Esophagus squamous epithelium (tissue), 5 donors: Measurements from ENCODE around the gene SPPL2C. TPM values are rescaled to one million over a fixed set of nuclear protein-coding genes. Genes with fewer than 3 reads are reported as not detected.

Experiments
- DNase-seq: peaks from one replicate; lab custom pipeline; 2025; lab: John Stamatoyannopoulos, UW
- H3K27ac ChIP-seq, 4 donors: fragments of 200-600 bp; sonication (generic); one replicate each; pipeline ENCODE4 v1.5.1; 2016 to 2019; ENCODE audit warnings: mild to moderate bottlenecking in 1 of 4
- H3K27me3 ChIP-seq, 4 donors: fragments of 200-600 bp; sonication (generic); 1 replicate in 3 of 4; 2 replicates in 1 of 4; pipeline versions ENCODE4 v1.5.1 to v1.6.0; 2017 to 2021; ENCODE audit warnings: antibody characterized with exemption in 1 of 4
- H3K36me3 ChIP-seq, 3 donors: fragments of 200-600 bp; sonication (generic); one replicate each; pipeline ENCODE4 v1.5.1; 2016 to 2019
- H3K4me1 ChIP-seq, 3 donors: fragments of 200-600 bp; sonication (generic); one replicate each; pipeline ENCODE4 v1.5.1; 2017 to 2019
- H3K4me3 ChIP-seq, 4 donors: fragments of 200-600 bp; sonication (generic); 1 replicate in 3 of 4; 2 replicates in 1 of 4; pipeline ENCODE4 v1.5.1; 2016 to 2019; ENCODE audit warnings: mild to moderate bottlenecking in 2 of 4, moderate library complexity in 1 of 4
- H3K9me3 ChIP-seq, 3 donors: fragments of 200-600 bp; sonication (generic); one replicate each; pipeline ENCODE4 v1.5.1; 2016 to 2019
- POLR2A ChIP-seq, 4 donors: fragments of 450-650 bp; IDR thresholded peaks; one replicate each; pipeline ENCODE4 v1.6.1; 2017; ENCODE audit warnings: antibody characterized with exemption in 4 of 4, mild to moderate bottlenecking in 4 of 4, moderate library complexity in 3 of 4
- WGBS, 2 donors: methylation state at CpG; one replicate each; pipeline ENCODE4 v1.1.5; 2018; 5-methylcytosine and 5-hydroxymethylcytosine counted together
- intact Hi-C: fragments of 100-400 bp; cut with DNase I; formaldehyde crosslinking; loops from one replicate; pipeline ENCODE4 v1.15.0; 2022
- total RNA-seq, 4 donors: library from RNA; depleted of rRNA; stranded (reverse); fragments of >200 nt; gene quantifications; one replicate each; pipeline ENCODE4 v1.1.0, GENCODE V29; 2016
- TF ChIP-seq, protein P1 (sequence below), 6 experiments: fragments of 450-650 bp in 4 of 6; fragments of 200-600 bp in 2 of 6; sonication (generic) in 2 of 6; IDR thresholded peaks; one replicate each; pipeline ENCODE4 v1.5.1; 2016 to 2019; ENCODE audit warnings: antibody characterized with exemption in 6 of 6, mild to moderate bottlenecking in 4 of 6, moderate library complexity in 4 of 6
- donor health status: DM: yes; HTN: yes; CAD: no.

Gene SPPL2C
- total RNA-seq, 4 donors from 2014 or later = not detected

DNA sequence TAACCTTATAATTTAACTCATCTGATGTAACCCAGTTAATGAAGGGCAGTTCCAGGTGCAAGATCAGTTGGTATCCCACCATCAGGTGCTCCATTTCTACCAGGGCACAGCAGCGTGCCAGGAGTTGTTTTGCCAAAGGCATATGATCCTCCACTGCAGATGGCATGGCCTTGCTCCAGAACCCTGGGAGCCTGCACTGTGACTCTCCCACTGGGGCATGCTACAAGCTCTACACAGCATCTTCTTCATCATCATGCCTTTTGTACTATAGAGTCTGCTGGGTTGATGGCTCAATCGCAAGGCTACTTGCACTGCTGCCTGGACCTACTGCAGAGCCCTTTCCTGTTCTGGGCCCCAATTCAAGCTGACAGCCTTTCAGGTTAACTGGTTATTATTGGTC lies 38.4 kb downstream of the SPPL2C start:
- no peak overlapping the region for H3K27ac ChIP-seq
- peaks cover 0 to 17% (median 0%) of the 10 kb centered on the region in 4 donors for H3K27me3 ChIP-seq
- H3K9me3 ChIP-seq = no peaks in the 10 kb centered on the region
- no peak for DNase-seq
- H3K36me3 ChIP-seq = no peaks in the 10 kb centered on the region
- 100% methylated on average over 1 of the region's 2 CpGs; no CpG with 5 or more reads in 1 of the 2 donors for WGBS, 2 donors
- H3K4me1 ChIP-seq = no peaks in the 10 kb centered on the region
- intact Hi-C loops = loop anchor here (10.0 kb wide), 1 partner anchor 72 kb away; no protein-coding TSS in a partner anchor
- no peak for TF ChIP-seq POLR2A (IDR thresholded peaks at IDR 0.05)
- TF ChIP-seq, protein P1, sequence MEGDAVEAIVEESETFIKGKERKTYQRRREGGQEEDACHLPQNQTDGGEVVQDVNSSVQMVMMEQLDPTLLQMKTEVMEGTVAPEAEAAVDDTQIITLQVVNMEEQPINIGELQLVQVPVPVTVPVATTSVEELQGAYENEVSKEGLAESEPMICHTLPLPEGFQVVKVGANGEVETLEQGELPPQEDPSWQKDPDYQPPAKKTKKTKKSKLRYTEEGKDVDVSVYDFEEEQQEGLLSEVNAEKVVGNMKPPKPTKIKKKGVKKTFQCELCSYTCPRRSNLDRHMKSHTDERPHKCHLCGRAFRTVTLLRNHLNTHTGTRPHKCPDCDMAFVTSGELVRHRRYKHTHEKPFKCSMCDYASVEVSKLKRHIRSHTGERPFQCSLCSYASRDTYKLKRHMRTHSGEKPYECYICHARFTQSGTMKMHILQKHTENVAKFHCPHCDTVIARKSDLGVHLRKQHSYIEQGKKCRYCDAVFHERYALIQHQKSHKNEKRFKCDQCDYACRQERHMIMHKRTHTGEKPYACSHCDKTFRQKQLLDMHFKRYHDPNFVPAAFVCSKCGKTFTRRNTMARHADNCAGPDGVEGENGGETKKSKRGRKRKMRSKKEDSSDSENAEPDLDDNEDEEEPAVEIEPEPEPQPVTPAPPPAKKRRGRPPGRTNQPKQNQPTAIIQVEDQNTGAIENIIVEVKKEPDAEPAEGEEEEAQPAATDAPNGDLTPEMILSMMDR (IDR thresholded peaks at IDR 0.05) = no peak
- H3K4me3 ChIP-seq = no peak overlapping the region

DNA sequence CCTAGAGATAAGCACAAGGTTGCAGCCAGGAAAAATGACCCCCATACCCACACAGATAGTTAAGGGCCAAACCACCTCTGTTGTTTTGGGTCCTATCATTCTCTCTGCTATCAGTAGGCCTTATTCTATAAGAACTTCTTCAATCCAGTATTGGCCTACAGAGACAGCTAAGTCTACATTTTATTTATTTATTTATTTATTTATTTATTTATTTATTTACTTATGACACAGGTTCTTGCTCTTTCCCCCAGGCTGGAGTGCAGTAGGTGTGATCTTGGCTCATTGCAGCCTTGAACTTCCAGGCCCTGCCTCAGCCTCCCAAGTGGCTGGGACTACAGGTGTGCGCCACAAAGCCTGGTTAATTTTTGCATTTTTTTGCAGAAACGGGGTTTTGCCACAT lies 42.2 kb downstream of the SPPL2C start:
- H3K9me3 ChIP-seq = no peaks in the 10 kb centered on the region
- no peaks in the 10 kb centered on the region for H3K4me1 ChIP-seq
- no peak for DNase-seq
- no peak overlapping the region for H3K4me3 ChIP-seq
- intact Hi-C loops = loop anchor here (10.0 kb wide), 1 partner anchor 68 kb away; no protein-coding TSS in a partner anchor
- TF ChIP-seq, protein P1 (IDR thresholded peaks at IDR 0.05) = no peak
- TF ChIP-seq POLR2A (IDR thresholded peaks at IDR 0.05) = no peak
- peaks cover 0 to 8% (median 0%) of the 10 kb centered on the region in 4 donors for H3K27me3 ChIP-seq
- no peaks in the 10 kb centered on the region for H3K36me3 ChIP-seq
- no peak overlapping the region for H3K27ac ChIP-seq
- WGBS, 2 donors = 75 to 83% methylated on average over 2 of the region's 2 CpGs

DNA sequence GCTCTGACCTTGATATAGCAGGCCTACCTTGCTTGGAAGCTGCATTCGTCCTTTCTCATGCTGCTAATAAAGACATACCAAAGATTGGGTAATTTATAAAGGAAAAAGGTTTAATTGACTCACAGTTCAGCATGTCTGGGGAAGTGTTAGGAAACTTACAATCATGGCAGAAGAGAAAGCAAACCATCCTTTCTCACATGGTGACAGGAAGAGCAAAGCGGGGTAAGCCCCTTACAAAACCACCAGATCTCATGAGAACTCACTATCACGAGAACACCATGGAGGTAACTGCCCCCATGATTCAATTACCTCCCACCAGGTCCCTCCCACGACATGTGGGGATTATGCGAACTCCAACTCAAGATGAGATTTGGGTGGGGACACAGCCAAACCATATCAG lies 43.7 kb downstream of the SPPL2C start:
- no peaks in the 10 kb centered on the region for H3K9me3 ChIP-seq
- DNase-seq = no peak
- H3K4me1 ChIP-seq = peaks cover 0 to under 1% (median 0%) of the 10 kb centered on the region in 3 donors
- TF ChIP-seq POLR2A (IDR thresholded peaks at IDR 0.05) = no peak
- TF ChIP-seq, protein P1 (IDR thresholded peaks at IDR 0.05) = no peak
- 56 to 64% methylated on average over 4 of the region's 5 CpGs for WGBS, 2 donors
- no peak overlapping the region for H3K27ac ChIP-seq
- intact Hi-C loops = loop anchor here (10.0 kb wide), 1 partner anchor 66 kb away; no protein-coding TSS in a partner anchor
- peaks cover 0 to 10% (median 0%) of the 10 kb centered on the region in 4 donors for H3K27me3 ChIP-seq
- no peaks in the 10 kb centered on the region for H3K36me3 ChIP-seq
- H3K4me3 ChIP-seq = no peak overlapping the region

DNA sequence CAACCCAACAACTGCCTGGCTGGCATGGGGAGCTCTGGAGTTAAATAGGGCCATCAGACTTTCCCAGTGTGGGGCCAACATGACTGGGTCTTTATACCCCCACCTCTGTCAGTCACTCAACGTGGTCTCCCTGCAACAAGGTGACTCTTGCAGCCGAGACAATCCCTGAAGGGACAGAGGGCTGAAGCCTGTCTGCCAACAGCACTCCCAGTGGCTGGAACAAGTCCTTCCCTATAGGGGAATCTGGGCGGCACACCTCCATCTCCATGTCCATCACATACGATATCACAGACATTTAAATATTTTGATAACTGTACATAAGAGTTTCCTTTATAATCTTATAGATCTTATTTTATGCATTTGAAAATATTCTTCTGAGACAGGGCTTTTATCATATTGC lies 44.9 kb downstream of the SPPL2C start:
- no peak overlapping the region for H3K27ac ChIP-seq
- WGBS, 2 donors = 32 to 39% methylated on average over 3 to 4 of the region's 4 CpGs
- DNase-seq = no peak
- peaks cover 0 to 12% (median 0%) of the 10 kb centered on the region in 4 donors for H3K27me3 ChIP-seq
- H3K4me1 ChIP-seq = peaks cover 0 to 9% (median under 1%) of the 10 kb centered on the region in 3 donors
- H3K36me3 ChIP-seq = no peaks in the 10 kb centered on the region
- no peaks in the 10 kb centered on the region for H3K9me3 ChIP-seq
- no peak for TF ChIP-seq POLR2A (IDR thresholded peaks at IDR 0.05)
- TF ChIP-seq, protein P1 (IDR thresholded peaks at IDR 0.05) = no peak
- intact Hi-C loops = loop anchor here (10.0 kb wide), 1 partner anchor 65 kb away; no protein-coding TSS in a partner anchor
- no peak overlapping the region for H3K4me3 ChIP-seq

DNA sequence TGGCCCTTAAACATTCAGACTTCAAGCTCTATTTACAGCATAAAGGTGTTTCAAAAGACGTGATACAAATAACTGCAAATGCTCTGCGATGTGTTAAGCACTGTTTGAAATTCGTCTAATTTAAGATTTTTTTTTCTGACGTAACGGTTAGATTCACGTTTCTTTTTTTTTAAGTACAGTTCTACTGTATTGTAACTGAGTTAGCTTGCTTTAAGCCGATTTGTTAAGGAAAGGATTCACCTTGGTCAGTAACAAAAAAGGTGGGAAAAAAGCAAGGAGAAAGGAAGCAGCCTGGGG lies 49.0 kb downstream of the SPPL2C start:
- Histone ChIP-seq H3K27ac (peak overlapping the region in 2 of 4 donors; percentile 65 to 71), H3K9me3 (no peaks in the 10 kb centered on the region), H3K4me3 (peak overlapping the region; percentile 62 to 83 (median 74)), H3K27me3 (peaks cover 4 to 53% (median 15%) of the 10 kb centered on the region in 4 donors), H3K36me3 (no peaks in the 10 kb centered on the region), H3K4me1 (peaks cover 24 to 42% (median 26%) of the 10 kb centered on the region in 3 donors)
- intact Hi-C loops = no loop called here
- 45 to 53% methylated on average over 7 of the region's 7 CpGs for WGBS, 2 donors
- no peak for DNase-seq
- TF ChIP-seq, protein P1 (IDR thresholded peaks at IDR 0.05) = no peak
- no peak for TF ChIP-seq POLR2A (IDR thresholded peaks at IDR 0.05)
